Measurements from ENCODE around the gene TTC13. TPM values are rescaled to one million over a fixed set of nuclear protein-coding genes. Genes with fewer than 3 reads are reported as not detected.

TTC13 gene
- total RNA-seq, 1 experiment from 2014 or later = 30.1 TPM

DNA sequence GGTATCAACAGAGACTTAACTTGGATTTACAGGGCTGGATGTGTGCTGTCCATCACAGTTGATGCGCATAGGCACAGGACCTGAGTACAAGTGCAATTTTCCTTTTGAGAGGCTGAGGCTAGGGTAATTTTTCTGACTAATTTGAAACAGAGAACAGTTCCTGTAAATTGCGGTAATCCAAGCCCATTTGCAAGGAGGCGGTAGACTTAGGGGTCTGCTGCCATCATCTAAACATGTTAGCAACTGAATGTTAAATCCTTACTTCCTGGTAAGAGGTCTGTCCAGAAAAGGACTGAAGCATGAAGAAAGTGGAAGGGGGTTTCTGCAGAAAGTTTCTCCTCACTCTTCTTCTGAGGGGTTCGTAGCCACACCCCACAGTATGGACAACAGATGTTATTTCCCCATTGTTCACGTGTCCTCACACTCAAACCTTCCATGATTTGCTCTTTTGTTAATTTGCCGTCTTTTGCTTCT, 86.6 kb downstream of the TTC13 start:
- H3K4me1 ChIP-seq (ENCODE audit: insufficient read depth, low read length, poor library complexity, severe bottlenecking) = no peaks in the 10 kb centered on the region
- ChIA-PET CTCF (no interaction called here), POLR2A (ENCODE audit: low non-redundant PET) (no interaction called here)
- intact Hi-C loops (cut with micrococcal nuclease; ENCODE audit: unreplicated experiment) = no loop called here
- H3K4me3 ChIP-seq (ENCODE audit: low read depth, low read length, poor library complexity, severe bottlenecking) = no peak overlapping the region
- DNase-seq (ENCODE audit: low spot score) = no peak
- TF ChIP-seq, protein P1, sequence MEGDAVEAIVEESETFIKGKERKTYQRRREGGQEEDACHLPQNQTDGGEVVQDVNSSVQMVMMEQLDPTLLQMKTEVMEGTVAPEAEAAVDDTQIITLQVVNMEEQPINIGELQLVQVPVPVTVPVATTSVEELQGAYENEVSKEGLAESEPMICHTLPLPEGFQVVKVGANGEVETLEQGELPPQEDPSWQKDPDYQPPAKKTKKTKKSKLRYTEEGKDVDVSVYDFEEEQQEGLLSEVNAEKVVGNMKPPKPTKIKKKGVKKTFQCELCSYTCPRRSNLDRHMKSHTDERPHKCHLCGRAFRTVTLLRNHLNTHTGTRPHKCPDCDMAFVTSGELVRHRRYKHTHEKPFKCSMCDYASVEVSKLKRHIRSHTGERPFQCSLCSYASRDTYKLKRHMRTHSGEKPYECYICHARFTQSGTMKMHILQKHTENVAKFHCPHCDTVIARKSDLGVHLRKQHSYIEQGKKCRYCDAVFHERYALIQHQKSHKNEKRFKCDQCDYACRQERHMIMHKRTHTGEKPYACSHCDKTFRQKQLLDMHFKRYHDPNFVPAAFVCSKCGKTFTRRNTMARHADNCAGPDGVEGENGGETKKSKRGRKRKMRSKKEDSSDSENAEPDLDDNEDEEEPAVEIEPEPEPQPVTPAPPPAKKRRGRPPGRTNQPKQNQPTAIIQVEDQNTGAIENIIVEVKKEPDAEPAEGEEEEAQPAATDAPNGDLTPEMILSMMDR (conservative IDR thresholded peaks at IDR 0.05; ENCODE audit: low read depth, low read length) = no peak
- TF ChIP-seq EZH2 (IDR thresholded peaks at IDR 0.05; ENCODE audit: borderline replicate concordance, low read depth, low read length, poor library complexity, severe bottlenecking) = no peak
- no peak overlapping the region for H3K27ac ChIP-seq (ENCODE audit: low read depth, low read length, poor library complexity, severe bottlenecking)
- no TSS peak for BruUV-seq (replicated peaks)
- H3K9me3 ChIP-seq (ENCODE audit: low read depth, low read length, poor library complexity, severe bottlenecking) = no peaks in the 10 kb centered on the region
- no peaks in the 10 kb centered on the region for H3K36me3 ChIP-seq (ENCODE audit: insufficient read depth, low read length, poor library complexity, severe bottlenecking)
- no peaks in the 10 kb centered on the region for H3K27me3 ChIP-seq (replicated peaks; ENCODE audit: insufficient read depth, low read depth, low read length, poor library complexity)

GRCh38 chr1:230891413-230891812, 87.2 kb downstream of the TTC13 start:
- no TSS peak for BruUV-seq (replicated peaks)
- Histone ChIP-seq H3K27ac (ENCODE audit: low read depth, low read length, poor library complexity, severe bottlenecking) (no peak overlapping the region), H3K4me3 (ENCODE audit: low read depth, low read length, poor library complexity, severe bottlenecking) (no peak overlapping the region), H3K27me3 (replicated peaks; ENCODE audit: insufficient read depth, low read depth, low read length, poor library complexity) (no peaks in the 10 kb centered on the region), H3K36me3 (ENCODE audit: insufficient read depth, low read length, poor library complexity, severe bottlenecking) (no peaks in the 10 kb centered on the region), H3K9me3 (ENCODE audit: low read depth, low read length, poor library complexity, severe bottlenecking) (no peaks in the 10 kb centered on the region), H3K4me1 (ENCODE audit: insufficient read depth, low read length, poor library complexity, severe bottlenecking) (no peaks in the 10 kb centered on the region)
- CTCF ChIA-PET = no interaction called here
- TF ChIP-seq, protein P1 (conservative IDR thresholded peaks at IDR 0.05; ENCODE audit: low read depth, low read length) = no peak
- TF ChIP-seq EZH2 (IDR thresholded peaks at IDR 0.05; ENCODE audit: borderline replicate concordance, low read depth, low read length, poor library complexity, severe bottlenecking) = no peak
- DNase-seq (ENCODE audit: low spot score) = no peak
- POLR2A ChIA-PET (ENCODE audit: low non-redundant PET) = no interaction called here
- intact Hi-C loops (cut with micrococcal nuclease; ENCODE audit: unreplicated experiment) = no loop called here

GRCh38 chr1:230884646-230885045, 94.0 kb downstream of the TTC13 start:
- H3K4me1 ChIP-seq (ENCODE audit: insufficient read depth, low read length, poor library complexity, severe bottlenecking) = no peaks in the 10 kb centered on the region
- POLR2A ChIA-PET (ENCODE audit: low non-redundant PET) = no interaction called here
- intact Hi-C loops (cut with micrococcal nuclease; ENCODE audit: unreplicated experiment) = no loop called here
- H3K27ac ChIP-seq (ENCODE audit: low read depth, low read length, poor library complexity, severe bottlenecking) = no peak overlapping the region
- no peak overlapping the region for H3K4me3 ChIP-seq (ENCODE audit: low read depth, low read length, poor library complexity, severe bottlenecking)
- no peak for DNase-seq (ENCODE audit: low spot score)
- no peaks in the 10 kb centered on the region for H3K36me3 ChIP-seq (ENCODE audit: insufficient read depth, low read length, poor library complexity, severe bottlenecking)
- TF ChIP-seq, protein P1 (conservative IDR thresholded peaks at IDR 0.05; ENCODE audit: low read depth, low read length) = no peak
- no peak for TF ChIP-seq EZH2 (IDR thresholded peaks at IDR 0.05; ENCODE audit: borderline replicate concordance, low read depth, low read length, poor library complexity, severe bottlenecking)
- BruUV-seq (replicated peaks) = no TSS peak
- no peaks in the 10 kb centered on the region for H3K27me3 ChIP-seq (replicated peaks; ENCODE audit: insufficient read depth, low read depth, low read length, poor library complexity)
- CTCF ChIA-PET = no interaction called here
- peaks cover 4% of the 10 kb centered on the region for H3K9me3 ChIP-seq (ENCODE audit: low read depth, low read length, poor library complexity, severe bottlenecking)
